Measurements from ENCODE around the gene POR. TPM values are rescaled to one million over a fixed set of nuclear protein-coding genes. Genes with fewer than 3 reads are reported as not detected.
"Not testable (repeated sequence)": the region's sequence is repeated elsewhere in the genome, so short reads cannot be mapped to it uniquely, and the experiment has no call there.

The POR gene
- polyA plus RNA-seq, 1 donor, result 30.7 TPM

- peak; percentile 39 for DNase-seq (ENCODE audit: low read depth)
Observed at GRCh38 chr7:76020031-76020714, 105.2 kb downstream of the POR start.

GRCh38 chr7:76022026-76022780 is 107.2 kb downstream of the POR start:
- DNase-seq (ENCODE audit: low read depth), result no peak

- DNase-seq (ENCODE audit: low read depth), result no peak
Observed at GRCh38 chr7:76023002-76023401, 108.0 kb downstream of the POR start.

- not testable (repeated sequence) for DNase-seq (ENCODE audit: low read depth)
Observed at GRCh38 chr7:76029682-76030081, 114.7 kb downstream of the POR start.

GRCh38 chr7:76031964-76032363 is 117.0 kb downstream of the POR start:
- no peak for DNase-seq (ENCODE audit: low read depth)

Other genes with a start within 250 kb of the POR start
- gene HIP1, start 176.2 kb upstream of the POR start, polyA plus RNA-seq (ENCODE audit: insufficient read length), result 21.9 TPM
- gene CCL26, start 142.9 kb upstream of the POR start, polyA plus RNA-seq (ENCODE audit: insufficient read length), result 1.00 TPM
- gene CCL24, start 101.3 kb upstream of the POR start, polyA plus RNA-seq (ENCODE audit: insufficient read length), result 0.24 TPM
- gene RHBDD2, start 36.1 kb upstream of the POR start, polyA plus RNA-seq (ENCODE audit: insufficient read length), result 25.1 TPM
- gene TMEM120A, start 79.4 kb downstream of the POR start, polyA plus RNA-seq (ENCODE audit: insufficient read length), result 53.3 TPM
- 16.3 TPM for gene STYXL1, start 132.8 kb downstream of the POR start, polyA plus RNA-seq (ENCODE audit: insufficient read length)
- gene MDH2, start 133.0 kb downstream of the POR start, polyA plus RNA-seq (ENCODE audit: insufficient read length), result 225 TPM

All from forelimb muscle (tissue), 1 donor.